ENCODE data around the gene CTIF.

CTIF gene

GRCh38 chr18:48546396-48546795, 7.6 kb downstream of the CTIF start:
- TF ChIP-seq ZFX (IDR thresholded peaks at IDR 0.05; ENCODE audit: borderline replicate concordance): no peak
- no peak for TF ChIP-seq CTCF (IDR thresholded peaks at IDR 0.05)
- H3K27ac ChIP-seq: no peak overlapping the region

GRCh38 chr18:48547531-48547981, 8.7 kb downstream of the CTIF start:
- TF ChIP-seq ZFX (IDR thresholded peaks at IDR 0.05; ENCODE audit: borderline replicate concordance): no peak
- no peak for TF ChIP-seq CTCF (IDR thresholded peaks at IDR 0.05)
- H3K27ac ChIP-seq: no peak overlapping the region

GRCh38 chr18:48548011-48548771, 9.4 kb downstream of the CTIF start:
- no peak for TF ChIP-seq ZFX (IDR thresholded peaks at IDR 0.05; ENCODE audit: borderline replicate concordance)
- no peak for TF ChIP-seq CTCF (IDR thresholded peaks at IDR 0.05)
- no peak overlapping the region for H3K27ac ChIP-seq

- TF ChIP-seq ZFX (IDR thresholded peaks at IDR 0.05; ENCODE audit: borderline replicate concordance) (no peak), CTCF (IDR thresholded peaks at IDR 0.05) (no peak)
- H3K27ac ChIP-seq: no peak overlapping the region
Measured at GRCh38 chr18:48548921-48549320, 10.1 kb downstream of the CTIF start.

- TF ChIP-seq ZFX (IDR thresholded peaks at IDR 0.05; ENCODE audit: borderline replicate concordance): no peak
- no peak for TF ChIP-seq CTCF (IDR thresholded peaks at IDR 0.05)
- no peak overlapping the region for H3K27ac ChIP-seq
Measured at GRCh38 chr18:48550101-48550729, 11.4 kb downstream of the CTIF start.

GRCh38 chr18:48551100-48551499, 12.3 kb downstream of the CTIF start:
- no peak for TF ChIP-seq ZFX (IDR thresholded peaks at IDR 0.05; ENCODE audit: borderline replicate concordance)
- no peak for TF ChIP-seq CTCF (IDR thresholded peaks at IDR 0.05)
- H3K27ac ChIP-seq: no peak overlapping the region

- H3K27ac ChIP-seq: no peak overlapping the region
- TF ChIP-seq CTCF (IDR thresholded peaks at IDR 0.05): no peak
- no peak for TF ChIP-seq ZFX (IDR thresholded peaks at IDR 0.05; ENCODE audit: borderline replicate concordance)
Measured at GRCh38 chr18:48552130-48552529, 13.3 kb downstream of the CTIF start.

Data from 22Rv1 (cell line).